ENCODE measurements around the gene KCNH6.

The KCNH6 gene

DNA sequence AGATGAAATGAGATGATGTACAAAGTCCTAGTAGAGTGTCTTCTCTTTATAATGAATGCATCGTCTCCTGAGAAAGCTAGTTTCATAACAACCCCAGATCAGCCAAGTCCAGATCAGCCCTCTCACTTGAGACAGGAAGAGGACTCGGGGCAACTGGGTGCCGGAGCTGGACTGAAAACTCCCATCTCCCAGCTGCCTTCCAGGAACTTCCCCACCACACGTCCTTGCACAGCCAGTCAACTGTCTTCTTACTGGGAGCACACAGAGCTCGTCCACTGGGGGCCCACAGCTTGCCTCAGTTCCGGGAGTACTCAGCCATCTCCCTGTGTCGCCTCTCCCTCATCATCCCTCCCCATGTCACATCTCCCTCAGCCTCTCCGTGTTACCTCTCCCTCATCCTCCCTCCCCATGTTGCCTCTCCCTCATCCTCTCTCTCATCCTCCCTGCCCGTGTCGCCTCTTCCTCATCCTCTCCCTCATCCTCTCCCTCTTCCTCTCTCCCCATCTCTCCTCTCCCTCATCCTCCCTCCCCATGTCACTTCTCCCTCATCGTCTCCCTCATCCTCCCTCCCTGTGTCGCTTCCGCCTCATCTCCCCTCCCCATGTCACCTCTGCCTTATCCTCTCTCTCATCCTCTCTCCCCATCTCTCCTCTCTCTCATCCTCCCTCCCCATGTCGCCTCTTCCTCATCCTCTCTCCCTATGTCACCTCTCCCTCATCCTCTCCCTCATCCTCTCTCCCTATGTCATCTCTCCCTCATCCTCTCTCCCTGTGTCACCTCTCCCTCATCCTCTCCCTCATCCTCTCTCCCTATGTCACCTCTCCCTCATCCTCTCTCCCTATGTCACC, 22.4 kb upstream of the KCNH6 start:
- no peak for DNase-seq
- Histone ChIP-seq H3K27ac (no peak overlapping the region), H3K9me3 (ENCODE audit: severe bottlenecking) (no peaks in the 10 kb centered on the region), H3K4me3 (ENCODE audit: low read depth, low read length) (no peak overlapping the region), H3K36me3 (no peaks in the 10 kb centered on the region), H3K27me3 (ENCODE audit: insufficient read depth, low read depth, severe bottlenecking) (no peaks in the 10 kb centered on the region)
- TF ChIP-seq, protein P1, sequence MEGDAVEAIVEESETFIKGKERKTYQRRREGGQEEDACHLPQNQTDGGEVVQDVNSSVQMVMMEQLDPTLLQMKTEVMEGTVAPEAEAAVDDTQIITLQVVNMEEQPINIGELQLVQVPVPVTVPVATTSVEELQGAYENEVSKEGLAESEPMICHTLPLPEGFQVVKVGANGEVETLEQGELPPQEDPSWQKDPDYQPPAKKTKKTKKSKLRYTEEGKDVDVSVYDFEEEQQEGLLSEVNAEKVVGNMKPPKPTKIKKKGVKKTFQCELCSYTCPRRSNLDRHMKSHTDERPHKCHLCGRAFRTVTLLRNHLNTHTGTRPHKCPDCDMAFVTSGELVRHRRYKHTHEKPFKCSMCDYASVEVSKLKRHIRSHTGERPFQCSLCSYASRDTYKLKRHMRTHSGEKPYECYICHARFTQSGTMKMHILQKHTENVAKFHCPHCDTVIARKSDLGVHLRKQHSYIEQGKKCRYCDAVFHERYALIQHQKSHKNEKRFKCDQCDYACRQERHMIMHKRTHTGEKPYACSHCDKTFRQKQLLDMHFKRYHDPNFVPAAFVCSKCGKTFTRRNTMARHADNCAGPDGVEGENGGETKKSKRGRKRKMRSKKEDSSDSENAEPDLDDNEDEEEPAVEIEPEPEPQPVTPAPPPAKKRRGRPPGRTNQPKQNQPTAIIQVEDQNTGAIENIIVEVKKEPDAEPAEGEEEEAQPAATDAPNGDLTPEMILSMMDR (IDR thresholded peaks at IDR 0.05; ENCODE audit: low read depth, low read length), result no peak

DNA sequence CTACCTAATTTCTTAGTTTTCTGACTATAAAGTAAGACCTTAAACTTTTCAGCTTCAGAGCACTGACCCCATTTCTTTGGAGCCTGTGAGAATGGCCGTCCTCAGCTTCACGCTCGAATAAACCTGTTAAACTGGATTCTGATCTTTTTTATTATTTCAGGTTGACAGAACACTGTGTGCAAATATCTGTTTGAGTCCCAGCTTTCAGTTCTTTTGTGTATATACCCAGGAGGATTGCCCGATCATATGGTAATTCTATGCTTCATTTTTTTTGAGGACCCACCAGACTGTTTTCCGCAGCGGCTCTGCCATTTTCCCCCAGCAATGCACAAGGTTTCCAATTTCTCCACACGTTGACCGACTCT, 19.8 kb upstream of the KCNH6 start:
- TF ChIP-seq, protein P1 (IDR thresholded peaks at IDR 0.05; ENCODE audit: low read depth, low read length), result no peak
- Histone ChIP-seq H3K27me3 (ENCODE audit: insufficient read depth, low read depth, severe bottlenecking) (no peaks in the 10 kb centered on the region), H3K9me3 (ENCODE audit: severe bottlenecking) (peaks cover 2% of the 10 kb centered on the region), H3K27ac (no peak overlapping the region), H3K4me3 (ENCODE audit: low read depth, low read length) (no peak overlapping the region), H3K36me3 (no peaks in the 10 kb centered on the region)
- no peak for DNase-seq

- Histone ChIP-seq H3K4me3 (ENCODE audit: low read depth, low read length) (no peak overlapping the region), H3K36me3 (no peaks in the 10 kb centered on the region), H3K27me3 (ENCODE audit: insufficient read depth, low read depth, severe bottlenecking) (no peaks in the 10 kb centered on the region), H3K27ac (no peak overlapping the region), H3K9me3 (ENCODE audit: severe bottlenecking) (peaks cover 2% of the 10 kb centered on the region)
- DNase-seq, result no peak
- TF ChIP-seq, protein P1 (IDR thresholded peaks at IDR 0.05; ENCODE audit: low read depth, low read length), result no peak
Observed at GRCh38 chr17:63504261-63504660, 18.9 kb upstream of the KCNH6 start.

- Histone ChIP-seq H3K36me3 (no peaks in the 10 kb centered on the region), H3K27ac (no peak overlapping the region), H3K9me3 (ENCODE audit: severe bottlenecking) (peaks cover 2% of the 10 kb centered on the region), H3K4me3 (ENCODE audit: low read depth, low read length) (no peak overlapping the region), H3K27me3 (ENCODE audit: insufficient read depth, low read depth, severe bottlenecking) (no peaks in the 10 kb centered on the region)
- TF ChIP-seq, protein P1 (IDR thresholded peaks at IDR 0.05; ENCODE audit: low read depth, low read length), result no peak
- no peak for DNase-seq
Observed at GRCh38 chr17:63505341-63505740, 17.8 kb upstream of the KCNH6 start.

GRCh38 chr17:63506627-63507026, 16.5 kb upstream of the KCNH6 start:
- Histone ChIP-seq H3K36me3 (no peaks in the 10 kb centered on the region), H3K27ac (no peak overlapping the region), H3K4me3 (ENCODE audit: low read depth, low read length) (no peak overlapping the region), H3K9me3 (ENCODE audit: severe bottlenecking) (peaks cover 2% of the 10 kb centered on the region), H3K27me3 (ENCODE audit: insufficient read depth, low read depth, severe bottlenecking) (no peaks in the 10 kb centered on the region)
- TF ChIP-seq, protein P1 (IDR thresholded peaks at IDR 0.05; ENCODE audit: low read depth, low read length), result no peak
- DNase-seq, result no peak

DNA sequence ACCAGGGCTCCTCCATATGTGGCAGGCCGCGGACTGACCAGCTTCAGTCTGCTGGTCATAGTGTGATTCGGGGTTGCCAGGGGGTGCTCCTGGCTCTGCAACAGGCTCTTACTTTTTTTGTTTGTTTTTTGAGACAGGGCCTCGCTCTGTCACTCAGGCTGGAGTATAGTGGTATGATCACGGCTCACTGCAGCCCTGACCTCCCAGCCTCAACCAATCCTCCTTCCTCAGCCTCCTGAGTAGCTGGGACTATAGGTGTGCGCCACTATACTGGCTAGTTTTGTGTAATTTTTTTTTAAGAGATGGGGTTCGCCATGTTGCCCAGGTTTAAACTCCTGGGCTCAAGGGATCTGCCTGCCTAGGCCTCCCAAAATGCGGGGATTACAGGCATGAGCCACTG, 11.8 kb upstream of the KCNH6 start:
- Histone ChIP-seq H3K36me3 (no peaks in the 10 kb centered on the region), H3K9me3 (ENCODE audit: severe bottlenecking) (no peaks in the 10 kb centered on the region), H3K27ac (no peak overlapping the region), H3K27me3 (ENCODE audit: insufficient read depth, low read depth, severe bottlenecking) (no peaks in the 10 kb centered on the region), H3K4me3 (ENCODE audit: low read depth, low read length) (no peak overlapping the region)
- TF ChIP-seq, protein P1 (IDR thresholded peaks at IDR 0.05; ENCODE audit: low read depth, low read length), result no peak
- DNase-seq, result no peak

All from WERI-Rb-1 (cell line).